Measurements from ENCODE around the gene ABLIM2. TPM values are rescaled to one million over a fixed set of nuclear protein-coding genes. Genes with fewer than 3 reads are reported as not detected.

ABLIM2 gene
- total RNA-seq, 1 experiment from 2014 or later, result 1.0 TPM

GRCh38 chr4:7988437-7988836 is 170.2 kb downstream of the ABLIM2 start:
- Histone ChIP-seq H3K56ac (ENCODE audit: insufficient read length, low read depth, low read length) (no peak overlapping the region), H4K20me1 (ENCODE audit: control insufficient read depth, insufficient read depth, insufficient read length) (no peaks in the 10 kb centered on the region), H2AFZ (ENCODE audit: low read length) (no peak overlapping the region), H2BK15ac (ENCODE audit: low read depth, low read length) (no peak overlapping the region), H3K9me3 (ENCODE audit: control insufficient read depth, low read depth, low read length) (no peaks in the 10 kb centered on the region), H3K4me2 (ENCODE audit: insufficient read depth, insufficient read length, low read length) (no peak overlapping the region), H3T11ph (ENCODE audit: low read length) (no peak overlapping the region), H3K4me1 (ENCODE audit: insufficient read depth, low read length) (no peaks in the 10 kb centered on the region), H2BK120ac (ENCODE audit: low read depth, low read length, poor library complexity, severe bottlenecking) (no peak overlapping the region), H4K8ac (replicated peaks; ENCODE audit: insufficient read length, low read depth, low read length) (no peak overlapping the region), H3K14ac (ENCODE audit: insufficient read depth, low read length) (no peak overlapping the region), H3K79me1 (ENCODE audit: insufficient read depth, low read depth, low read length, poor library complexity, severe bottlenecking) (no peaks in the 10 kb centered on the region), H3K79me2 (ENCODE audit: insufficient read depth, low read length) (no peaks in the 10 kb centered on the region), H3K23me2 (ENCODE audit: insufficient read length, low read depth, low read length, poor library complexity, severe bottlenecking) (no peaks in the 10 kb centered on the region), H2BK20ac (ENCODE audit: low read depth, low read length, poor library complexity, severe bottlenecking) (no peak overlapping the region), H2AK5ac (ENCODE audit: insufficient read length, low read length) (no peak overlapping the region), H4K5ac (ENCODE audit: insufficient read length, low read depth, low read length) (no peak overlapping the region), H2BK5ac (ENCODE audit: insufficient read length, low read length) (no peak overlapping the region), H3K18ac (ENCODE audit: insufficient read length, low read depth, low read length) (no peak overlapping the region), H3K4ac (ENCODE audit: low read depth, low read length) (no peak overlapping the region), H3K9ac (ENCODE audit: extremely low read depth, insufficient read length, low read length) (no peak overlapping the region), H3K27me3 (ENCODE audit: insufficient read depth, low read length) (no peaks in the 10 kb centered on the region), H2BK12ac (ENCODE audit: insufficient read length, low read depth, low read length) (no peak overlapping the region), H3K27ac (ENCODE audit: insufficient read length, low read depth, low read length) (no peak overlapping the region), H4K91ac (ENCODE audit: insufficient read length, low read depth, low read length) (no peak overlapping the region), H3K23ac (ENCODE audit: insufficient read length, low read depth, low read length) (no peak overlapping the region)
- TF ChIP-seq CTCF (conservative IDR thresholded peaks at IDR 0.05), result no peak
- Mint-ChIP-seq H3K27ac (no peak overlapping the region), H3K27me3 (ENCODE audit: low read depth) (no peaks in the 10 kb centered on the region), H3K4me3 (no peak overlapping the region), H3K36me3 (ENCODE audit: insufficient read depth in 1 of 3, low read depth in 3 of 3) (no peaks in the 10 kb centered on the region), H3K9me3 (no peaks in the 10 kb centered on the region; a peak in 1 of 5 replicates), H3K4me1 (peaks cover 8 to 13% of the 10 kb centered on the region in 2 experiments)
- no peak for DNase-seq
- WGBS (ENCODE audit: extremely low coverage, insufficient read length, low lambda C conversion rate), result no CpG with 5 or more reads among the region's 1 CpG
